CD14-positive monocyte (primary cell): Measurements from ENCODE around the gene H6PD. TPM values are rescaled to one million over a fixed set of nuclear protein-coding genes. Genes with fewer than 3 reads are reported as not detected.

ENCODE experiments used
- DNase-seq, 3 donors: peaks; one replicate each; pipeline ENCODE4 v3.0.0-alpha.2; 2011 to 2022
- H2AFZ ChIP-seq: 2 replicates; pipeline ENCODE4 v1.6.0; 2012; ENCODE audit warnings: mild to moderate bottlenecking, low read depth, low read length, inconsistent platforms; ENCODE audit not compliant: insufficient read depth, poor library complexity, severe bottlenecking
- H3K27ac ChIP-seq, 2 donors: 1 replicate in 1 of 2; 2 replicates in 1 of 2; pipeline ENCODE4 v1.5.1; 2012 to 2013; ENCODE audit warnings: low read length in 2 of 2, control low read depth in 1 of 2, inconsistent platforms in 1 of 2, low read depth in 1 of 2, mild to moderate bottlenecking in 1 of 2
- H3K27me3 ChIP-seq, 2 donors: one replicate each; pipeline versions ENCODE4 v1.6.0 to v1.6.1; 2011 to 2013; ENCODE audit warnings: low read length in 2 of 2; ENCODE audit not compliant: control insufficient read depth in 2 of 2, insufficient read depth in 2 of 2
- H3K36me3 ChIP-seq, 2 donors: replicated peaks in 1 of 2; 1 replicate in 1 of 2; 2 replicates in 1 of 2; pipeline versions ENCODE4 v1.5.1 to v1.6.1; 2012 to 2013; ENCODE audit warnings: low read length in 2 of 2, control low read depth in 1 of 2, inconsistent platforms in 1 of 2, mild to moderate bottlenecking in 1 of 2; ENCODE audit not compliant: insufficient read depth in 2 of 2, control insufficient read depth in 1 of 2
- H3K4me1 ChIP-seq, 2 donors: 1 replicate in 1 of 2; 2 replicates in 1 of 2; pipeline versions ENCODE4 v1.5.1 to v1.6.1; 2012 to 2013; ENCODE audit warnings: low read length in 2 of 2, control low read depth in 1 of 2, inconsistent platforms in 1 of 2, mild to moderate bottlenecking in 1 of 2, moderate library complexity in 1 of 2; ENCODE audit not compliant: insufficient read depth in 2 of 2, control insufficient read depth in 1 of 2
- H3K4me2 ChIP-seq: replicated peaks from 2 replicates; pipeline ENCODE3; 2012; ENCODE audit warnings: low read length, moderate library complexity, mild to moderate bottlenecking; ENCODE audit not compliant: poor library complexity, severe bottlenecking; ENCODE audit errors: extremely low read depth
- H3K4me3 ChIP-seq, 3 experiments: fragments of 200-600 bp in 1 of 3; sonication (generic) in 1 of 3; replicated peaks in 1 of 3; 1 replicate in 2 of 3; 2 replicates in 1 of 3; pipeline ENCODE4 v1.5.1; 2011 to 2013; ENCODE audit warnings: low read length in 3 of 3, mild to moderate bottlenecking in 3 of 3, control low read depth in 2 of 3, low read depth in 2 of 3, inconsistent platforms in 1 of 3, moderate library complexity in 1 of 3
- H3K79me2 ChIP-seq: 2 replicates; pipeline ENCODE4 v1.6.0; 2012; ENCODE audit warnings: mild to moderate bottlenecking, control low read depth, inconsistent platforms, low read length, moderate library complexity; ENCODE audit not compliant: insufficient read depth
- H3K9ac ChIP-seq: 2 replicates; pipeline ENCODE4 v1.6.0; 2017; ENCODE audit warnings: low read length, mild to moderate bottlenecking; ENCODE audit not compliant: insufficient read depth, poor library complexity, severe bottlenecking
- H3K9me3 ChIP-seq, 2 donors: replicated peaks in 1 of 2; 1 replicate in 1 of 2; 2 replicates in 1 of 2; pipeline versions ENCODE4 v1.5.1 to v1.6.1; 2012 to 2013; ENCODE audit warnings: low read length in 2 of 2, control low read depth in 1 of 2; ENCODE audit not compliant: control insufficient read depth in 1 of 2, insufficient read depth in 1 of 2
- H4K20me1 ChIP-seq: 2 replicates; pipeline ENCODE4 v1.6.0; 2012; ENCODE audit warnings: mild to moderate bottlenecking, low read length, control low read depth, moderate library complexity; ENCODE audit not compliant: insufficient read depth
- H3K27ac Mint-ChIP-seq, 7 donors: one replicate each; pipeline ENCODE4 v1.8.0; 2020; ENCODE audit warnings: mild to moderate bottlenecking in 7 of 7, mixed read lengths in 7 of 7, moderate library complexity in 6 of 7, inconsistent platforms in 2 of 7
- H3K27me3 Mint-ChIP-seq, 3 donors: one replicate each; pipeline ENCODE4 v1.8.0; 2021 to 2022; ENCODE audit warnings: low read depth in 3 of 3, mild to moderate bottlenecking in 3 of 3, mixed read lengths in 3 of 3, moderate library complexity in 3 of 3, inconsistent platforms in 1 of 3
- H3K36me3 Mint-ChIP-seq, 2 donors: one replicate each; pipeline ENCODE4 v1.8.0; 2020; ENCODE audit warnings: mixed read lengths in 2 of 2, inconsistent platforms in 1 of 2, mild to moderate bottlenecking in 1 of 2
- H3K4me1 Mint-ChIP-seq: one replicate; pipeline ENCODE4 v1.8.0; 2020; ENCODE audit warnings: mild to moderate bottlenecking, mixed read lengths
- H3K4me3 Mint-ChIP-seq, 2 donors: one replicate each; pipeline ENCODE4 v1.8.0; 2020; ENCODE audit warnings: mild to moderate bottlenecking in 2 of 2, mixed read lengths in 2 of 2, moderate library complexity in 1 of 2
- H3K9me3 Mint-ChIP-seq, 7 donors: one replicate each; pipeline ENCODE4 v1.8.0; 2020 to 2022; ENCODE audit warnings: mixed read lengths in 7 of 7, mild to moderate bottlenecking in 6 of 7, moderate library complexity in 6 of 7, inconsistent platforms in 2 of 7
- CTCF ChIP-seq: fragments of 200-600 bp; IDR thresholded peaks from one replicate; pipeline ENCODE4 v1.8.0; 2022; ENCODE audit warnings: antibody characterized with exemption, mild to moderate bottlenecking
- WGBS: methylation state at CpG from one replicate; pipeline ENCODE4 v1.1.5; 2013; ENCODE audit warnings: missing lambda C conversion rate; ENCODE audit not compliant: insufficient coverage; 5-methylcytosine and 5-hydroxymethylcytosine counted together
- intact Hi-C, 2 donors: fragments of 100-400 bp; cut with micrococcal nuclease; formaldehyde crosslinking; loops; one replicate each; pipeline versions ENCODE4 v1.15.0 to v1.15.1; 2023
- polyA plus RNA-seq, 3 donors: library from polyadenylated mRNA; depleted of rRNA in 1 of 3; unstranded in 2 of 3; stranded (reverse) in 1 of 3; fragments of 300-500 nt in 2 of 3; fragments of >200 nt in 1 of 3; fragmentation: Illumina TruSeq in 2 of 3; gene quantifications; 1 replicate in 2 of 3; 2 replicates in 1 of 3; pipeline ENCODE4 v1.2.3, GENCODE V29; 2012 to 2021

H6PD gene
- polyA plus RNA-seq, 3 donors = 8.6 to 15.9 (median 11.4) TPM

- no peak for TF ChIP-seq CTCF
- H3K36me3 Mint-ChIP-seq = no peaks in the 10 kb centered on the region
- H3K27me3 Mint-ChIP-seq = peaks cover 9 to 15% (median 11%) of the 10 kb centered on the region in 3 donors
- Histone ChIP-seq H3K36me3 (no peaks in the 10 kb centered on the region), H4K20me1 (no peaks in the 10 kb centered on the region), H3K9me3 (peaks cover 8 to 29% of the 10 kb centered on the region in 2 donors), H3K4me2 (no peak overlapping the region), H2AFZ (no peak overlapping the region), H3K4me1 (peaks cover 9 to 17% of the 10 kb centered on the region in 2 donors), H3K4me3 (no peak overlapping the region), H3K9ac (no peak overlapping the region), H3K27me3 (peaks cover 0 to 5% of the 10 kb centered on the region in 2 donors), H3K27ac (no peak overlapping the region), H3K79me2 (no peaks in the 10 kb centered on the region)
- peaks cover 7 to 28% (median 24%) of the 10 kb centered on the region in 7 donors for H3K9me3 Mint-ChIP-seq
- peaks cover 16% of the 10 kb centered on the region for H3K4me1 Mint-ChIP-seq
- no peak for DNase-seq
- no peak overlapping the region for H3K4me3 Mint-ChIP-seq
- no peak overlapping the region for H3K27ac Mint-ChIP-seq
- intact Hi-C loops = loop anchor here (2.0 to 10.0 kb wide), 2 partner anchors 168 to 202 kb away; no protein-coding TSS in a partner anchor
- 88% methylated on average over 6 of the region's 6 CpGs for WGBS
These were observed 52.0 kb downstream of the H6PD start for GRCh38 chr1:9286556-9286955.

GRCh38 chr1:9289090-9289534 lies 54.5 kb downstream of the H6PD start:
- Histone ChIP-seq H3K9ac (no peak overlapping the region), H3K79me2 (no peaks in the 10 kb centered on the region), H3K4me2 (no peak overlapping the region), H3K9me3 (peaks cover 8 to 29% of the 10 kb centered on the region in 2 donors), H3K4me3 (no peak overlapping the region), H2AFZ (no peak overlapping the region), H3K27ac (no peak overlapping the region), H3K36me3 (no peaks in the 10 kb centered on the region), H3K4me1 (peaks cover 19 to 29% of the 10 kb centered on the region in 2 donors), H4K20me1 (no peaks in the 10 kb centered on the region), H3K27me3 (peaks cover 8 to 16% of the 10 kb centered on the region in 2 donors)
- Mint-ChIP-seq H3K4me3 (no peak overlapping the region), H3K27ac (peak overlapping the region in 2 of 7 donors; percentile 21 to 88), H3K9me3 (peaks cover 7 to 28% (median 25%) of the 10 kb centered on the region in 7 donors), H3K4me1 (peaks cover 20% of the 10 kb centered on the region), H3K36me3 (no peaks in the 10 kb centered on the region), H3K27me3 (peaks cover 11 to 16% (median 15%) of the 10 kb centered on the region in 3 donors)
- DNase-seq = peak; percentile 58 to 82 (median 67)
- WGBS = 68% methylated on average over 3 of the region's 6 CpGs
- intact Hi-C loops = loop anchor here in 1 of 2 donors (1.0 to 10.0 kb wide), 2 partner anchors 166 to 202 kb away; no protein-coding TSS in a partner anchor
- TF ChIP-seq CTCF = peak; percentile 92
